Measurements from ENCODE around the gene ARHGAP42.

GRCh38 chr11:100777103-100777502, 90.0 kb downstream of the ARHGAP42 start:
- TF ChIP-seq CTCF (conservative IDR thresholded peaks at IDR 0.05; ENCODE audit: low read depth, low read length) (no peak), POLR2A (IDR thresholded peaks at IDR 0.05; ENCODE audit: low read depth, low read length) (no peak), MAZ (IDR thresholded peaks at IDR 0.05; ENCODE audit: borderline replicate concordance, low read depth, low read length) (no peak), USF2 (IDR thresholded peaks at IDR 0.05; ENCODE audit: low read depth, low read length) (no peak), SMC3 (IDR thresholded peaks at IDR 0.05; ENCODE audit: low read depth, low read length) (no peak), BHLHE40 (IDR thresholded peaks at IDR 0.05; ENCODE audit: low read depth, low read length) (no peak), RAD21 (IDR thresholded peaks at IDR 0.05; ENCODE audit: low read length) (no peak), CHD1 (IDR thresholded peaks at IDR 0.05; ENCODE audit: low read depth, low read length) (no peak), CEBPB (IDR thresholded peaks at IDR 0.05; ENCODE audit: low read depth, low read length) (no peak), MAFK (IDR thresholded peaks at IDR 0.05; ENCODE audit: low read depth, low read length) (no peak), RCOR1 (IDR thresholded peaks at IDR 0.05; ENCODE audit: insufficient replicate concordance, low read length) (no peak), MXI1 (IDR thresholded peaks at IDR 0.05; ENCODE audit: borderline replicate concordance, low read depth, low read length) (no peak)

Measured in IMR-90 (cell line).